Measurements from ENCODE around the gene TRIP6. TPM values are rescaled to one million over a fixed set of nuclear protein-coding genes. Genes with fewer than 3 reads are reported as not detected.

Gene TRIP6
- total RNA-seq, 2 experiments from 2014 or later = 19.8 to 21.0 TPM

GRCh38 chr7:100880645-100881044 lies 13.5 kb downstream of the TRIP6 start:
- Mint-ChIP-seq H3K27ac (peak overlapping the region; percentile 24), H3K4me3 (no peak overlapping the region), H3K36me3 (ENCODE audit: low read depth) (peaks cover 75% of the 10 kb centered on the region), H3K27me3 (ENCODE audit: low read depth) (no peaks in the 10 kb centered on the region), H3K9me3 (no peaks in the 10 kb centered on the region), H3K4me1 (ENCODE audit: low read depth) (peaks cover 50% of the 10 kb centered on the region)
- intact Hi-C loops (cut with micrococcal nuclease) = no loop called here
- CTCF ChIA-PET = no interaction called here
- DNase-seq = no peak

- H3K27me3 Mint-ChIP-seq (ENCODE audit: low read depth) = no peaks in the 10 kb centered on the region
- peak overlapping the region; percentile 3 for H3K27ac Mint-ChIP-seq
- CTCF ChIA-PET = no interaction called here
- H3K9me3 Mint-ChIP-seq = no peaks in the 10 kb centered on the region
- peaks cover 77% of the 10 kb centered on the region for H3K36me3 Mint-ChIP-seq (ENCODE audit: low read depth)
- DNase-seq = no peak
- H3K4me1 Mint-ChIP-seq (ENCODE audit: low read depth) = peaks cover 51% of the 10 kb centered on the region
- H3K4me3 Mint-ChIP-seq = no peak overlapping the region
- intact Hi-C loops (cut with micrococcal nuclease) = no loop called here
These were observed 13.9 kb downstream of the TRIP6 start for GRCh38 chr7:100881136-100881535.

DNA sequence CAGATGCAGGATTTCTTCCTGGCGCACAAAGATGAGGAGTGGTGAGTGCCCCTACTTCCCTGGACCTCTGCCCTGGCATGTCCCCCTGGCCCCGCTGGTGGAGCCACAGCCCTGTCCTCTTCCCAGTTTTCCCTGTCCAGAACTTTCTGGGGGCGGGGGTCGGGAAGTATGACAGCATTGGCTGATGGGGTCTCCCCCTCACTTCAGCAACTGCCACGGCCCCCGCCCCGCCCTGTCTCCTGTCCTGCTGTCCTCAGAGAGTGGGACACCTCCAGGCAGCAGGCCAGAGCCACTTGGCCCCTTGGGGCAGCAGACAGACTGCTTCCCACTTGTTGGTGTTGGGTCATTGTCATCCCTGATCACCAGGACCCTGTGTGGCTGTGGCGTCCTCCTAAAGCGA lies 15.0 kb downstream of the TRIP6 start:
- Mint-ChIP-seq H3K27ac (peak overlapping the region; percentile 56), H3K36me3 (ENCODE audit: low read depth) (peaks cover 79% of the 10 kb centered on the region), H3K9me3 (no peaks in the 10 kb centered on the region), H3K27me3 (ENCODE audit: low read depth) (no peaks in the 10 kb centered on the region), H3K4me1 (ENCODE audit: low read depth) (peaks cover 51% of the 10 kb centered on the region), H3K4me3 (no peak overlapping the region)
- intact Hi-C loops (cut with micrococcal nuclease) = no loop called here
- CTCF ChIA-PET = no interaction called here
- no peak for DNase-seq

- Mint-ChIP-seq H3K4me1 (ENCODE audit: low read depth) (peaks cover 53% of the 10 kb centered on the region), H3K9me3 (no peaks in the 10 kb centered on the region), H3K27me3 (ENCODE audit: low read depth) (no peaks in the 10 kb centered on the region), H3K36me3 (ENCODE audit: low read depth) (peaks cover 82% of the 10 kb centered on the region), H3K27ac (peak overlapping the region; percentile 68), H3K4me3 (no peak overlapping the region)
- DNase-seq = no peak
- intact Hi-C loops (cut with micrococcal nuclease) = no loop called here
- CTCF ChIA-PET = no interaction called here
These were observed 15.8 kb downstream of the TRIP6 start for GRCh38 chr7:100882785-100883526.

GRCh38 chr7:100884736-100885439 lies 17.7 kb downstream of the TRIP6 start:
- peaks cover 42% of the 10 kb centered on the region for H3K4me1 Mint-ChIP-seq (ENCODE audit: low read depth)
- CTCF ChIA-PET = no interaction called here
- H3K4me3 Mint-ChIP-seq = no peak overlapping the region
- no peaks in the 10 kb centered on the region for H3K27me3 Mint-ChIP-seq (ENCODE audit: low read depth)
- peak overlapping the region; percentile 46 for H3K27ac Mint-ChIP-seq
- intact Hi-C loops (cut with micrococcal nuclease) = loop anchor here (5.0 kb wide), 2 partner anchors 252 to 273 kb away; partner anchors contain the start of gene MOSPD3
- DNase-seq = no peak
- H3K9me3 Mint-ChIP-seq = no peaks in the 10 kb centered on the region
- H3K36me3 Mint-ChIP-seq (ENCODE audit: low read depth) = peaks cover 73% of the 10 kb centered on the region

DNA sequence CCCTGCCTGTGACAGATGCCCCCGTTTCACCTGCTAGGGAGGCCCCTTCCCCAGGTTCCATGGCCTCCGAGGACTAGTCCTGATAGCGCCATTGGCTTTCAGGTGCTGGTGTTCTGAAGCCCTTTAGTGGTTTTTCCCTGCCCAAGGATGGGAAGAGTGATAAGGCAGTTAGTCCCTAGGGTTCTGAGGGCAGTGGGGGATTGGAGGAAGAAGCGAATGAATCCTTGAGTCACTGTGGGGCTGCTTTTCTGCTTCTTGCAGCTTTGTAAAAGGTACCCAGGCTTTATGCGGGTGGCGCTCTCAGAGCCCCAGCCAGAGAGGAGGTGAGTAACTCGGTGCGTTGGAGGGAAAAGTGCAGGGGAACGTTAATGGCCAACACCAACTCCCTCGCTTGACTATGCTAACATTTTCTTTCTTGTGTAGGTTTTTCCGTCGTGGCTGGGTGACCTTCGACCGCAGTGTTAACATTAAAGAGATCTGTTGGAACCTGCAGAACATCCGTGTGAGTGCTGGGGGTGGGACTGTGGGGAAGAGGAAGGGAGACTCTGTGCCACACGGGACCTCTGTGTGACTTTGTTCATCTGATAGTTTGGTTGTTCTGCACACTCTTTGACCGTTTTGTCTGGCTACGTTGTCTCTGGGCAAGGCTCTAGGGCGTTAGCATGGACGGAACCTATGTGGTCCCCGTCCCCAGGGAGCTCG lies 18.4 kb downstream of the TRIP6 start:
- no peak for DNase-seq
- CTCF ChIA-PET = interaction anchor here (2.7 kb wide), 1 partner anchor 10 kb away, joined by 11 read pairs; the partner anchor contains the start of gene SRRT
- Mint-ChIP-seq H3K27ac (no peak overlapping the region), H3K27me3 (ENCODE audit: low read depth) (no peaks in the 10 kb centered on the region), H3K4me3 (no peak overlapping the region), H3K36me3 (ENCODE audit: low read depth) (peaks cover 69% of the 10 kb centered on the region), H3K9me3 (no peaks in the 10 kb centered on the region), H3K4me1 (ENCODE audit: low read depth) (peaks cover 43% of the 10 kb centered on the region)
- intact Hi-C loops (cut with micrococcal nuclease) = loop anchor here (5.0 kb wide), 2 partner anchors 252 to 273 kb away; partner anchors contain the start of gene MOSPD3

DNA sequence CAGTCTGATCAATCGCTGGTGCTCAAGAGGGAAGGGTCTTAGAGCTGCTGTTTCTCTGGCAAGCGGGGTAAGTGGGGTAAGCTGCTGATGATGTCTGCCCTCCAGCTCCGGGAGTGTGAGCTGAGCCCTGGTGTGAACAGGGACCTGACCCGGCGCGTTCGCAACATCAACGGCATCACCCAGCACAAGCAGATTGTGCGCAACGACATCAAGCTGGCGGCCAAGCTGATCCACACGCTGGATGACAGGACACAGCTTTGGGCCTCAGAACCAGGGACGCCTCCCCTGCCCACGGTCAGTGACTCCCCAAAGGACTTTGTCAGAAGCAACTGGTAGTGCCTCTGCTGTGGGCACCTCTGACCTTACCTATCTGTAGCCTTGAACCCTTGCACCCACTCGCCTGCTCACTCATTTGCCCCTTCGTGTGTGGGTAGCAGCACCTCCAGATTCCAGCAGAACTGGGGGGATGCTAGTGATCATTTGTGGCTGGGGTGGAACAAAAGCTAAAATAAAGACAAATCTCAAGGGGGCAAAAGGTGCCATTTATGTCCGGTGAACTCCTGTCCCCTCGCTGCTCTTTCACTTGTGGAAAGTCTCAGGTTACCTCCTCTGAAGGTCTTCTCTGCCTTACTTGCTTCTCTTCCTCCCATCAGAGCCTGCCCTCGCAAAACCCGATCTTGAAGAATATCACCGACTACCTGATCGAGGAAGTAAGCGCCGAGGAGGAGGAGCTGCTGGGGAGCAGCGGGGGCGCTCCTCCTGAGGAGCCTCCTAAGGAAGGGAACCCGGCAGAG lies 19.2 kb downstream of the TRIP6 start:
- CTCF ChIA-PET = interaction anchor here (1.0 to 2.7 kb wide), 3 partner anchors 9 to 180 kb away, joined by 3 to 11 read pairs (median 9); partner anchors contain the start of genes POP7 and SRRT
- Mint-ChIP-seq H3K27me3 (ENCODE audit: low read depth) (peaks cover under 1% of the 10 kb centered on the region), H3K4me1 (ENCODE audit: low read depth) (peaks cover 47% of the 10 kb centered on the region), H3K4me3 (peak overlapping the region; percentile 28), H3K36me3 (ENCODE audit: low read depth) (peaks cover 63% of the 10 kb centered on the region), H3K27ac (peak overlapping the region; percentile 33), H3K9me3 (no peaks in the 10 kb centered on the region)
- intact Hi-C loops (cut with micrococcal nuclease) = loop anchor here (5.0 kb wide), 2 partner anchors 251 to 274 kb away; partner anchors contain the start of gene MOSPD3
- DNase-seq = no peak

DNA sequence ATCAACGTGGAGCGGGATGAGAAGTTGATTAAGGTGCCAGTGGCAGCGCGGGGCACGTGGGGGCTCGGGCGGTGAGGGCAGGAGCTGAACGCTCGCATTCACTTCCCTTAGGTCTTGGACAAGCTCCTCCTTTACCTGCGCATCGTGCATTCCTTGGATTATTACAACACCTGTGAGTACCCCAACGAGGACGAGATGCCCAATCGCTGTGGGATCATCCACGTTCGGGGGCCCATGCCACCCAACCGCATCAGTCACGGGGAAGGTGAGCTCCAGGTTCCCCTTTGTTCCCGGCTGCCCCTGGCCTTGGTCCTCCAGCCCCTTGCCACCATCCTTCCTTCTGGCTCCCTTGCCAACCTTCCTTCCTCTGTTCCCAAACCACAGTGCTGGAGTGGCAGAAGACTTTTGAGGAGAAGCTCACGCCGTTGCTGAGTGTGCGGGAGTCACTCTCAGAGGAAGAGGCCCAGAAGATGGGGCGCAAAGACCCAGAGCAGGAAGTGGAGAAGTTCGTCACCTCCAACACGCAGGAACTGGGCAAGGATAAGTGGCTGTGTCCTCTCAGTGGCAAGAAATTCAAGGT lies 19.8 kb downstream of the TRIP6 start:
- peaks cover 58% of the 10 kb centered on the region for H3K36me3 Mint-ChIP-seq (ENCODE audit: low read depth)
- intact Hi-C loops (cut with micrococcal nuclease) = loop anchor here (5.0 kb wide), 2 partner anchors 250 to 275 kb away; partner anchors contain the start of gene MOSPD3
- H3K4me3 Mint-ChIP-seq = peak overlapping the region; percentile 85
- CTCF ChIA-PET = interaction anchor here (0.8 to 2.7 kb wide), 5 partner anchors 9 to 181 kb away, joined by 3 to 11 read pairs (median 3); partner anchors contain the start of genes POP7 and SRRT
- peak overlapping the region; percentile 87 for H3K27ac Mint-ChIP-seq
- H3K27me3 Mint-ChIP-seq (ENCODE audit: low read depth) = peaks cover 6% of the 10 kb centered on the region
- peaks cover 50% of the 10 kb centered on the region for H3K4me1 Mint-ChIP-seq (ENCODE audit: low read depth)
- H3K9me3 Mint-ChIP-seq = no peaks in the 10 kb centered on the region
- DNase-seq = peak; percentile 38

- H3K4me1 Mint-ChIP-seq (ENCODE audit: low read depth) = peaks cover 50% of the 10 kb centered on the region
- intact Hi-C loops (cut with micrococcal nuclease) = loop anchor here (5.0 kb wide), 2 partner anchors 250 to 275 kb away; partner anchors contain the start of gene MOSPD3
- no peaks in the 10 kb centered on the region for H3K9me3 Mint-ChIP-seq
- CTCF ChIA-PET = interaction anchor here (0.8 to 2.7 kb wide), 7 partner anchors 10 to 182 kb away, joined by 3 to 11 read pairs (median 3); partner anchors contain the start of genes POP7, SLC12A9 and SRRT
- H3K27me3 Mint-ChIP-seq (ENCODE audit: low read depth) = peaks cover 11% of the 10 kb centered on the region
- peak overlapping the region; percentile 87 for H3K27ac Mint-ChIP-seq
- DNase-seq = peak; percentile 68
- H3K36me3 Mint-ChIP-seq (ENCODE audit: low read depth) = peaks cover 52% of the 10 kb centered on the region
- H3K4me3 Mint-ChIP-seq = peak overlapping the region; percentile 85
These were observed 20.5 kb downstream of the TRIP6 start for GRCh38 chr7:100887516-100888290.

GRCh38 chr7:100888291-100888987 lies 21.3 kb downstream of the TRIP6 start:
- H3K9me3 Mint-ChIP-seq = no peaks in the 10 kb centered on the region
- DNase-seq = no peak
- intact Hi-C loops (cut with micrococcal nuclease) = loop anchor here (5.0 kb wide), 2 partner anchors 249 to 276 kb away; partner anchors contain the start of gene MOSPD3

More at GRCh38 chr7:100888291-100888987, 21.3 kb downstream of the TRIP6 start:
- Mint-ChIP-seq H3K4me3 (peak overlapping the region; percentile 85), H3K4me1 (ENCODE audit: low read depth) (peaks cover 46% of the 10 kb centered on the region), H3K27ac (peak overlapping the region; percentile 87), H3K36me3 (ENCODE audit: low read depth) (peaks cover 48% of the 10 kb centered on the region), H3K27me3 (ENCODE audit: low read depth) (peaks cover 14% of the 10 kb centered on the region)
- CTCF ChIA-PET = interaction anchor here (1.0 to 2.7 kb wide), 5 partner anchors 13 to 182 kb away, joined by 3 to 11 read pairs (median 5); partner anchors contain the start of genes POP7, SLC12A9 and SRRT
